ENCODE results near the gene OR1F1. TPM values are rescaled to one million over a fixed set of nuclear protein-coding genes. Genes with fewer than 3 reads are reported as not detected.

OR1F1 gene
- polyA plus RNA-seq, 1 of the 3 experiments (the other 2 are of a cell fraction) = 0.71 TPM

- CTCF ChIA-PET = interaction anchor here (1.0 kb wide), 1 partner anchor 26 kb away, joined by 3 read pairs; no protein-coding TSS in a partner anchor
- no peak for TF ChIP-seq RFX5 (IDR thresholded peaks at IDR 0.05; ENCODE audit: low read length)
- POLR2A ChIA-PET = no interaction called here
These were observed 32.0 kb upstream of the OR1F1 start for GRCh38 chr16:3155972-3156371.

GRCh38 chr16:3157229-3158025 lies 30.6 kb upstream of the OR1F1 start:
- Histone ChIP-seq H3K4me2 (peak overlapping the region; percentile 79), H3K4me3 (ENCODE audit: low read depth in 2 of 2, low read length in 1 of 2) (peak overlapping the region; percentile 73 to 76), H3K27me3 (ENCODE audit: insufficient read depth) (no peaks in the 10 kb centered on the region), H3K9me3 (no peaks in the 10 kb centered on the region), H3K27ac (ENCODE audit: low read depth in 2 of 2, low read length in 1 of 2) (peak overlapping the region in 1 of 2 experiments; percentile 49; a peak in 2 of 4 replicates), H3F3A (replicated peaks; ENCODE audit: insufficient read depth) (peaks cover 47% of the 10 kb centered on the region), H3K79me2 (ENCODE audit: insufficient read depth) (no peaks in the 10 kb centered on the region), H3K36me3 (replicated peaks in 1 of 2; ENCODE audit: control insufficient read depth in 1 of 2, insufficient read depth in 2 of 2, low read length in 1 of 2) (no peaks in the 10 kb centered on the region), H2AFZ (ENCODE audit: low read depth) (peak overlapping the region; percentile 89; the same call in 1 of the 2 replicates), H3K9ac (peak overlapping the region; percentile 67), H3K9me2 (no peaks in the 10 kb centered on the region), H4K20me1 (ENCODE audit: insufficient read depth) (no peaks in the 10 kb centered on the region; the same call in 1 of the 2 replicates), H3K4me1 (ENCODE audit: control insufficient read depth in 1 of 2, insufficient read depth in 2 of 2, low read depth in 1 of 2, low read length in 1 of 2) (peaks cover 0 to 7% of the 10 kb centered on the region in 2 experiments; a peak in 1 of 4 replicates)
- 2% methylated on average over 33 of the region's 59 CpGs for WGBS (ENCODE audit: low lambda C conversion rate)
- POLR2A ChIA-PET = interaction anchor here (1.0 kb wide), 1 partner anchor 23 kb away, joined by 4 read pairs; the partner anchor contains the start of gene ZNF213
- CTCF ChIA-PET = interaction anchor here (0.8 to 2.1 kb wide), 11 partner anchors 9 to 126 kb away, joined by 3 to 9 read pairs (median 4); partner anchors contain the start of gene ZNF213
- DNase-seq = peak; percentile 76
- TF ChIP-seq RCOR1 (IDR thresholded peaks at IDR 0.05; ENCODE audit: low read length) (peak; percentile 73), GATA2 (CRISPR knock-in tag; IDR thresholded peaks at IDR 0.05) (no peak), FOXJ3 (CRISPR knock-in tag; IDR thresholded peaks at IDR 0.05) (no peak), NFIC (IDR thresholded peaks at IDR 0.05; ENCODE audit: borderline replicate concordance) (no peak), RAD21 (IDR thresholded peaks at IDR 0.05; ENCODE audit: low read length) (no peak), PBX3 (IDR thresholded peaks at IDR 0.05) (no peak), TAF1 (IDR thresholded peaks at IDR 0.05; ENCODE audit: borderline replicate concordance, low read depth, low read length) (peak; percentile 51; the same call in 1 of the 2 replicates), USF1 (IDR thresholded peaks at IDR 0.05; ENCODE audit: borderline replicate concordance, low read depth) (no peak), CTCF (IDR thresholded peaks at IDR 0.05) (no peak), CHD2 (IDR thresholded peaks at IDR 0.05; ENCODE audit: low read length, partially characterized antibody) (peak; percentile 12), ZBTB33 (IDR thresholded peaks at IDR 0.05; ENCODE audit: borderline replicate concordance, low read depth) (0 out of 2 replicates have a peak, but pooled peaks have one; percentile 15), SIN3A (IDR thresholded peaks at IDR 0.05; ENCODE audit: borderline replicate concordance, low read depth, low read length) (no peak), MAX (IDR thresholded peaks at IDR 0.05; ENCODE audit: low read depth) (peak; percentile 34; the same call in 1 of the 2 replicates), EZH2phosphoT487 (IDR thresholded peaks at IDR 0.05; ENCODE audit: borderline replicate concordance, low read depth) (no peak), MXI1 (IDR thresholded peaks at IDR 0.05; ENCODE audit: low read depth, low read length) (no peak), RXRA (IDR thresholded peaks at IDR 0.05; ENCODE audit: borderline replicate concordance, low read depth) (peak; percentile 68; the same call in 1 of the 2 replicates)

More at GRCh38 chr16:3155972-3156371, 32.0 kb upstream of the OR1F1 start:
- Histone ChIP-seq H2AFZ (ENCODE audit: low read depth) (no peak overlapping the region), H3K4me2 (no peak overlapping the region), H3K4me3 (ENCODE audit: low read depth in 2 of 2, low read length in 1 of 2) (no peak overlapping the region), H3K9me3 (no peaks in the 10 kb centered on the region), H3K27ac (ENCODE audit: low read depth in 2 of 2, low read length in 1 of 2) (no peak overlapping the region), H3F3A (replicated peaks; ENCODE audit: insufficient read depth) (peaks cover 56% of the 10 kb centered on the region), H3K36me3 (replicated peaks in 1 of 2; ENCODE audit: control insufficient read depth in 1 of 2, insufficient read depth in 2 of 2, low read length in 1 of 2) (no peaks in the 10 kb centered on the region), H3K4me1 (ENCODE audit: control insufficient read depth in 1 of 2, insufficient read depth in 2 of 2, low read depth in 1 of 2, low read length in 1 of 2) (peaks cover 0 to 9% of the 10 kb centered on the region in 2 experiments; a peak in 1 of 4 replicates), H3K79me2 (ENCODE audit: insufficient read depth) (no peaks in the 10 kb centered on the region), H4K20me1 (ENCODE audit: insufficient read depth) (no peaks in the 10 kb centered on the region; the same call in 1 of the 2 replicates), H3K9me2 (no peaks in the 10 kb centered on the region), H3K27me3 (ENCODE audit: insufficient read depth) (no peaks in the 10 kb centered on the region), H3K9ac (no peak overlapping the region)
- DNase-seq = no peak
- WGBS (ENCODE audit: low lambda C conversion rate) = 80% methylated on average over 3 of the region's 3 CpGs
